NT2/D1 (cell line): ENCODE data around the gene AGAP2.

Source experiments
- SUZ12 ChIP-seq: IDR thresholded peaks from 2 replicates; pipeline ENCODE4 v1.6.1; 2011; ENCODE audit not compliant: insufficient read length, insufficient read depth; ENCODE audit errors: extremely low read depth
- YY1 ChIP-seq: IDR thresholded peaks from 2 replicates; pipeline ENCODE4 v1.6.1; 2011; ENCODE audit not compliant: insufficient read length, insufficient read depth
- ZNF274 ChIP-seq: IDR thresholded peaks from 2 replicates; pipeline ENCODE4 v1.6.1; 2011; ENCODE audit warnings: mild to moderate bottlenecking, low read depth, low read length

GRCh38 chr12:57734591-57734990 lies 4.0 kb downstream of the AGAP2 start:
- no peak for TF ChIP-seq ZNF274
- TF ChIP-seq YY1, result no peak
- no peak for TF ChIP-seq SUZ12
